Naive thymus-derived CD4-positive, alpha-beta T cell (primary cell): ENCODE measurements around the gene FAM193A. TPM values are rescaled to one million over a fixed set of nuclear protein-coding genes. Genes with fewer than 3 reads are reported as not detected.
A peak's percentile ranks its signal among the peaks of the same experiment; 100 is the strongest.

ENCODE experiments used
- ATAC-seq: fragments of 150-1000 bp; cut with Tn5 transposase; 2 replicates; pipeline ENCODE4 v1.10.0; 2021; ENCODE audit warnings: mild to moderate bottlenecking, moderate library complexity
- CTCF ChIA-PET: fragments of 350-600 bp; sonication (Branson Sonifier 250); formaldehyde crosslinking; loops from one replicate; lab custom pipeline; 2021; ENCODE audit warnings: antibody characterized with exemption; lab: Charles Lee
- POLR2A ChIA-PET: fragments of 350-600 bp; sonication (Branson Sonifier 250); formaldehyde crosslinking; loops from one replicate; lab custom pipeline; 2021; ENCODE audit warnings: antibody characterized with exemption, inconsistent platforms; lab: Charles Lee
- DNase-seq, 9 donors: peaks; one replicate each; pipeline versions ENCODE4 v3.0.0 to v3.0.0-alpha.2; 2020 to 2022; ENCODE audit warnings: mixed read lengths in 1 of 9
- H3K27ac ChIP-seq: one replicate; pipeline ENCODE4 v1.7.0; 2013; ENCODE audit warnings: mild to moderate bottlenecking, low read depth, low read length, moderate library complexity
- H3K27me3 ChIP-seq, 2 donors: one replicate each; pipeline ENCODE4 v1.7.0; 2013; ENCODE audit warnings: low read length in 2 of 2, mild to moderate bottlenecking in 2 of 2, moderate library complexity in 2 of 2; ENCODE audit not compliant: control insufficient read depth in 2 of 2, insufficient read depth in 2 of 2
- H3K36me3 ChIP-seq, 3 experiments: 1 replicate in 2 of 3; 2 replicates in 1 of 3; pipeline ENCODE4 v1.7.0; 2013; ENCODE audit warnings: low read length in 3 of 3, mild to moderate bottlenecking in 3 of 3, moderate library complexity in 1 of 3; ENCODE audit not compliant: insufficient read depth in 3 of 3, control insufficient read depth in 2 of 3
- H3K4me1 ChIP-seq, 2 donors: one replicate each; pipeline ENCODE4 v1.7.0; 2013; ENCODE audit warnings: low read length in 2 of 2, mild to moderate bottlenecking in 2 of 2, moderate library complexity in 1 of 2; ENCODE audit not compliant: control insufficient read depth in 2 of 2, insufficient read depth in 2 of 2
- H3K4me3 ChIP-seq: 2 replicates; pipeline ENCODE4 v1.7.0; 2013; ENCODE audit warnings: mild to moderate bottlenecking, low read length
- H3K9me3 ChIP-seq, 3 experiments: 1 replicate in 2 of 3; 2 replicates in 1 of 3; pipeline ENCODE4 v1.7.0; 2013; ENCODE audit warnings: low read length in 3 of 3; ENCODE audit not compliant: control insufficient read depth in 2 of 3
- H3K27ac Mint-ChIP-seq, 9 donors: one replicate each; pipeline ENCODE4 v1.8.0; 2020 to 2022; ENCODE audit warnings: mixed read lengths in 9 of 9, mild to moderate bottlenecking in 8 of 9, moderate library complexity in 5 of 9, inconsistent platforms in 2 of 9
- H3K27me3 Mint-ChIP-seq, 5 donors: one replicate each; pipeline ENCODE4 v1.8.0; 2021 to 2022; ENCODE audit warnings: mixed read lengths in 5 of 5, mild to moderate bottlenecking in 1 of 5
- H3K36me3 Mint-ChIP-seq, 5 donors: one replicate each; pipeline ENCODE4 v1.8.0; 2020 to 2022; ENCODE audit warnings: mixed read lengths in 5 of 5, mild to moderate bottlenecking in 3 of 5, inconsistent platforms in 1 of 5
- H3K4me1 Mint-ChIP-seq, 7 donors: one replicate each; pipeline ENCODE4 v1.8.0; 2020 to 2022; ENCODE audit warnings: mixed read lengths in 7 of 7, mild to moderate bottlenecking in 3 of 7, inconsistent platforms in 1 of 7
- H3K4me3 Mint-ChIP-seq, 10 donors: one replicate each; pipeline ENCODE4 v1.8.0; 2020 to 2022; ENCODE audit warnings: mild to moderate bottlenecking in 10 of 10, mixed read lengths in 10 of 10, moderate library complexity in 6 of 10, inconsistent platforms in 2 of 10
- H3K9me3 Mint-ChIP-seq, 11 donors: one replicate each; pipeline ENCODE4 v1.8.0; 2020 to 2022; ENCODE audit warnings: mixed read lengths in 11 of 11, mild to moderate bottlenecking in 4 of 11, inconsistent platforms in 1 of 11, moderate library complexity in 1 of 11
- intact Hi-C, 2 donors: fragments of 100-400 bp; cut with micrococcal nuclease; formaldehyde crosslinking; loops; one replicate each; pipeline ENCODE4 v1.15.1; 2023
- polyA plus RNA-seq, 2 donors: library from polyadenylated mRNA; unstranded; fragments of 300-500 nt; fragmentation: Illumina TruSeq; gene quantifications; one replicate each; pipeline ENCODE4 v1.2.3, GENCODE V29; 2021
- total RNA-seq, 6 experiments: library from RNA in 5 of 6; stranded (reverse) in 5 of 6; gene quantifications; 1 replicate in 5 of 6; 2 replicates in 1 of 6; pipeline ENCODE4 v1.2.3 and lab custom pipeline; 2021 to 2026

Gene FAM193A
- total and polyA plus RNA-seq, 7 experiments from 2014 or later: 2.2 to 47.2 (median 39.8) TPM

- POLR2A ChIA-PET: no interaction called here
- Mint-ChIP-seq H3K9me3 (peaks cover 0 to 2% (median 0%) of the 10 kb centered on the region in 11 donors), H3K36me3 (peaks cover 0 to 51% (median 14%) of the 10 kb centered on the region in 5 donors), H3K27me3 (no peaks in the 10 kb centered on the region), H3K4me1 (peaks cover 6 to 12% (median 10%) of the 10 kb centered on the region in 7 donors), H3K27ac (no peak overlapping the region), H3K4me3 (no peak overlapping the region)
- DNase-seq (no peak), ATAC-seq (no peak)
- no peak overlapping the region for H3K4me3 ChIP-seq
- intact Hi-C loops: no loop called here
- no peaks in the 10 kb centered on the region for H3K27me3 ChIP-seq
- CTCF ChIA-PET: no interaction called here
- H3K9me3 ChIP-seq: no peaks in the 10 kb centered on the region
- H3K4me1 ChIP-seq: no peaks in the 10 kb centered on the region
- H3K36me3 ChIP-seq: peaks cover 5 to 60% (median 10%) of the 10 kb centered on the region in 3 experiments
- H3K27ac ChIP-seq: no peak overlapping the region
Measured at GRCh38 chr4:2646396-2647149, 110.1 kb downstream of the FAM193A start.

GRCh38 chr4:2647403-2648158, 111.1 kb downstream of the FAM193A start:
- intact Hi-C loops: no loop called here
- no peaks in the 10 kb centered on the region for H3K9me3 ChIP-seq
- no peak overlapping the region for H3K4me3 ChIP-seq
- DNase-seq (no peak), ATAC-seq (no peak)
- Mint-ChIP-seq H3K4me3 (no peak overlapping the region), H3K4me1 (peaks cover 16 to 22% (median 19%) of the 10 kb centered on the region in 7 donors), H3K27me3 (no peaks in the 10 kb centered on the region), H3K9me3 (peaks cover 0 to 2% (median 0%) of the 10 kb centered on the region in 11 donors), H3K27ac (no peak overlapping the region), H3K36me3 (peaks cover 0 to 48% (median 15%) of the 10 kb centered on the region in 5 donors)
- H3K27me3 ChIP-seq: no peaks in the 10 kb centered on the region
- H3K27ac ChIP-seq: no peak overlapping the region
- CTCF ChIA-PET: no interaction called here
- POLR2A ChIA-PET: no interaction called here
- H3K36me3 ChIP-seq: peaks cover 5 to 55% (median 10%) of the 10 kb centered on the region in 3 experiments
- H3K4me1 ChIP-seq: peaks cover 0 to 10% of the 10 kb centered on the region in 2 donors

DNA sequence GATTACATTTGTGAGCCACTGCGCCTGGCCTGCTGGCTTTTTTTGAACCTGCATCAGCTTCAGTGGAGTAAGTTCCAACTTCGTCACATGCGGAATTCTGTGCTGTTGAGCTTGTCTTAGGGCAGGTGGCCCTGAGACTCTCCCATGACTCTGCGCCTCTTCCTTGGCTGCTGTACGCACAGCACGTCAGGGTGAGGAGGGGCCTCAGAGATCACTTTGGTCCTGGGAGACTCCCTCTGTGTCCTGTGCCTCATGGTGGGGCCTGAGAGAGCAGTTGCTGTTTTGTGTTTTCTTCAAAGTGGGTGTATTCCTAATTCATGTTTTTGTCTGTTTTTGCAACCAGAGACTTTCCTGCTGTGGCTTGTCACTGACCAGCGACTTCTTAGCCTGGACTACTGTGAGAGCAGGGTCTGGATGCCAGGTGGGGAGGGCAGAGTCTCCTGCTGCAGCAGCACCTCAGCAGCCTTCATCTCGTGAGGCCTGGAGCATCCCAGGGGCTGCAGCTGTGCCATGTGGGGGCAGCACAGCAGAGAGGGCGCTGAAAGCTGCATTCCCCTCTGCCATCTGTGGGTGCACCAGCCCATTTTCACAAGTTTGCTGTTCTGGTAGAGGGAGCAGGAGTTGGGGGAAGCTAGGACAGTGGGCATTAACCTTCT, 111.8 kb downstream of the FAM193A start:
- H3K27me3 Mint-ChIP-seq: no peaks in the 10 kb centered on the region
- ATAC-seq (no peak), DNase-seq (no peak)
- Histone ChIP-seq H3K27ac (no peak overlapping the region), H3K9me3 (no peaks in the 10 kb centered on the region), H3K4me3 (no peak overlapping the region), H3K27me3 (no peaks in the 10 kb centered on the region), H3K4me1 (peaks cover 0 to 10% of the 10 kb centered on the region in 2 donors), H3K36me3 (peaks cover 5 to 50% (median 10%) of the 10 kb centered on the region in 3 experiments)
- peaks cover 18 to 26% (median 22%) of the 10 kb centered on the region in 7 donors for H3K4me1 Mint-ChIP-seq
- ChIA-PET CTCF (no interaction called here), POLR2A (no interaction called here)
- peaks cover 0 to 2% (median 0%) of the 10 kb centered on the region in 11 donors for H3K9me3 Mint-ChIP-seq
- intact Hi-C loops: no loop called here
- peaks cover 0 to 48% (median 14%) of the 10 kb centered on the region in 5 donors for H3K36me3 Mint-ChIP-seq
- peak overlapping the region in 1 of 9 donors; percentile 43 for H3K27ac Mint-ChIP-seq
- H3K4me3 Mint-ChIP-seq: no peak overlapping the region

DNA sequence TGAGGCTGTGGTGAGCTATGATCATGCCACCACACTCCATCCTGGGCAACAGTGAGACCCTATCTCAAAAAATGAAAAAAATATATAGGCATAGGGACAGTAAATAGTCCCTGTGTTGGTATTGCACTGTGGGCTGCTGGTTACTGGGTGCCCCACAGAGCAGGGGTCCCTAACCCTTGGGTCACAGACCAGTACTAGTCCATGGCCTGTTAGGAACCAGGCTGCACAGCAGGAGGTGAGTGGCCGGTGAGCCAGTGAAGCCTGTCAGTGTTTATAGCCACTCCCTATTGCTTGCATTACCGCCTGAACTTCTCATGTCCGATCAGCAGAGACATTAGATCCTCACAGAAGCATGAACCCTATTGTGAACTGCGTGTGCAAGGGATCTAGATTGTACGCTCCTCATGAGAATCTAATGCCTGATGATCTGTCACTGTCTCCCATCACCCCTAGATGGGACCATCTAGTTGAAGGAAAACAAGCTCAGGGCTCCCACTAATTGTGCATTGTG, 113.2 kb downstream of the FAM193A start:
- Histone ChIP-seq H3K9me3 (no peaks in the 10 kb centered on the region), H3K4me3 (no peak overlapping the region), H3K4me1 (peaks cover 0 to 10% of the 10 kb centered on the region in 2 donors), H3K27ac (no peak overlapping the region), H3K36me3 (peaks cover 5 to 45% (median 10%) of the 10 kb centered on the region in 3 experiments), H3K27me3 (no peaks in the 10 kb centered on the region)
- H3K36me3 Mint-ChIP-seq: peaks cover 0 to 38% (median 7%) of the 10 kb centered on the region in 5 donors
- no peak overlapping the region for H3K27ac Mint-ChIP-seq
- H3K9me3 Mint-ChIP-seq: peaks cover 0 to 2% (median 0%) of the 10 kb centered on the region in 11 donors
- DNase-seq (no peak), ATAC-seq (no peak)
- ChIA-PET CTCF (no interaction called here), POLR2A (no interaction called here)
- H3K4me1 Mint-ChIP-seq: peaks cover 20 to 26% (median 23%) of the 10 kb centered on the region in 7 donors
- intact Hi-C loops: no loop called here
- no peaks in the 10 kb centered on the region for H3K27me3 Mint-ChIP-seq
- H3K4me3 Mint-ChIP-seq: no peak overlapping the region

DNA sequence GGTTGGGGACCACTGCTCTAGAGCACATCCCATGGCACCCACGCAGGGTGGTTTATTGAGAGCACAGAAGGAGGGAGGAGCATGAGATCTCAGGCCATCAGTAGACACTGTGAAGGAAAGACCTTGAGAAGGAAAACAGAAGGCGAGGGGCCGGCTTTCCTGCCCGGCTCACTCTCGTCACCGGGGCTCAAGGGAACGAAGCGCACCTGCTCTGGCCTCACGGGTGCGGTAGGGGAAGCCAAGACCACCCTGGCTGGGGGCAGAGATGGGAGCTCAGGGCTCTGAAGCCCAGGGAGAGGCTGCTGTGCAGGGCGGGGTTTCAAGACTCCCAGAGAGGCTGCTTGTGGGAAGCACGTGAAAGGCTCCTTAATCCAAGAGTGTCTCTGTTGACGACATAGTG, 113.8 kb downstream of the FAM193A start:
- Histone ChIP-seq H3K4me1 (peaks cover 0 to 10% of the 10 kb centered on the region in 2 donors), H3K9me3 (no peaks in the 10 kb centered on the region), H3K36me3 (peaks cover 5 to 49% (median 10%) of the 10 kb centered on the region in 3 experiments), H3K27me3 (no peaks in the 10 kb centered on the region), H3K27ac (no peak overlapping the region), H3K4me3 (no peak overlapping the region)
- peak overlapping the region in 4 of 9 donors; percentile 6 to 83 (median 38) for H3K27ac Mint-ChIP-seq
- H3K4me1 Mint-ChIP-seq: peaks cover 18 to 26% (median 23%) of the 10 kb centered on the region in 7 donors
- ChIA-PET POLR2A (no interaction called here), CTCF (no interaction called here)
- peaks cover 0 to 2% (median 0%) of the 10 kb centered on the region in 11 donors for H3K9me3 Mint-ChIP-seq
- no peak overlapping the region for H3K4me3 Mint-ChIP-seq
- H3K36me3 Mint-ChIP-seq: peaks cover 0 to 34% (median 7%) of the 10 kb centered on the region in 5 donors
- intact Hi-C loops: no loop called here
- ATAC-seq (no peak), DNase-seq (no peak)
- H3K27me3 Mint-ChIP-seq: no peaks in the 10 kb centered on the region

GRCh38 chr4:2651546-2651945, 115.1 kb downstream of the FAM193A start:
- no peaks in the 10 kb centered on the region for H3K9me3 ChIP-seq
- H3K27ac ChIP-seq: no peak overlapping the region
- DNase-seq: no peak
- no peak overlapping the region for H3K4me3 ChIP-seq
- peaks cover 5 to 46% (median 9%) of the 10 kb centered on the region in 3 experiments for H3K36me3 ChIP-seq
- peaks cover 0 to 10% of the 10 kb centered on the region in 2 donors for H3K4me1 ChIP-seq
- no peaks in the 10 kb centered on the region for H3K27me3 Mint-ChIP-seq
- POLR2A ChIA-PET: no interaction called here
- peaks cover 17 to 26% (median 23%) of the 10 kb centered on the region in 7 donors for H3K4me1 Mint-ChIP-seq
- CTCF ChIA-PET: no interaction called here
- peaks cover 0 to 32% (median 7%) of the 10 kb centered on the region in 5 donors for H3K36me3 Mint-ChIP-seq
- H3K9me3 Mint-ChIP-seq: peaks cover 0 to 2% (median 0%) of the 10 kb centered on the region in 11 donors
- peak overlapping the region in 5 of 10 donors; percentile 3 to 57 (median 15) for H3K4me3 Mint-ChIP-seq
- peak overlapping the region; percentile 24 to 88 (median 80) for H3K27ac Mint-ChIP-seq
- ATAC-seq: no peak
- intact Hi-C loops: no loop called here
- H3K27me3 ChIP-seq: no peaks in the 10 kb centered on the region
